Muscle layer of colon (tissue), 2 donors: ENCODE measurements around the gene FBLN5.

ENCODE experiments used
- H3K27ac ChIP-seq: one replicate; pipeline ENCODE4 v1.7.0; 2013; ENCODE audit warnings: low read depth, mild to moderate bottlenecking, low read length, moderate library complexity
- H3K27me3 ChIP-seq, 2 donors: one replicate each; pipeline ENCODE4 v1.7.0; 2013; ENCODE audit warnings: low read length in 2 of 2, mild to moderate bottlenecking in 2 of 2; ENCODE audit not compliant: insufficient read depth in 2 of 2, control insufficient read depth in 1 of 2
- H3K36me3 ChIP-seq: one replicate; pipeline ENCODE4 v1.7.0; 2013; ENCODE audit warnings: mild to moderate bottlenecking, low read length; ENCODE audit not compliant: insufficient read depth
- H3K4me1 ChIP-seq: one replicate; pipeline ENCODE4 v1.7.0; 2013; ENCODE audit warnings: mild to moderate bottlenecking, low read length; ENCODE audit not compliant: insufficient read depth
- H3K4me3 ChIP-seq, 2 donors: one replicate each; pipeline ENCODE4 v1.7.0; 2013; ENCODE audit warnings: low read length in 2 of 2, low read depth in 1 of 2, mild to moderate bottlenecking in 1 of 2, moderate library complexity in 1 of 2
- H3K9ac ChIP-seq: one replicate; pipeline ENCODE4 v1.7.0; 2013; ENCODE audit warnings: low read length
- H3K9me3 ChIP-seq: one replicate; pipeline ENCODE4 v1.7.0; 2013; ENCODE audit warnings: mild to moderate bottlenecking, low read length
- donor health status: abdominal sarcoma.
- donor health status: Adenocarcinoma of cecum.

Gene FBLN5

GRCh38 chr14:91942946-91943345, 4.5 kb downstream of the FBLN5 start:
- H3K36me3 ChIP-seq: peaks cover 9% of the 10 kb centered on the region
- H3K9ac ChIP-seq: no peak overlapping the region
- H3K9me3 ChIP-seq: no peaks in the 10 kb centered on the region
- no peak overlapping the region for H3K27ac ChIP-seq
- no peak overlapping the region for H3K4me3 ChIP-seq
- H3K27me3 ChIP-seq: no peaks in the 10 kb centered on the region
- H3K4me1 ChIP-seq: peaks cover 5% of the 10 kb centered on the region

GRCh38 chr14:91942128-91942527, 5.4 kb downstream of the FBLN5 start:
- peaks cover 10% of the 10 kb centered on the region for H3K36me3 ChIP-seq
- H3K9ac ChIP-seq: no peak overlapping the region
- H3K9me3 ChIP-seq: no peaks in the 10 kb centered on the region
- H3K4me1 ChIP-seq: peaks cover 5% of the 10 kb centered on the region
- H3K27ac ChIP-seq: no peak overlapping the region
- H3K27me3 ChIP-seq: no peaks in the 10 kb centered on the region
- H3K4me3 ChIP-seq: no peak overlapping the region

- Histone ChIP-seq H3K27me3 (no peaks in the 10 kb centered on the region), H3K4me1 (no peaks in the 10 kb centered on the region), H3K36me3 (peaks cover 22% of the 10 kb centered on the region), H3K27ac (no peak overlapping the region), H3K9me3 (no peaks in the 10 kb centered on the region), H3K9ac (no peak overlapping the region), H3K4me3 (no peak overlapping the region)
Observed at GRCh38 chr14:91940209-91940608, 7.3 kb downstream of the FBLN5 start.

GRCh38 chr14:91935586-91935985, 11.9 kb downstream of the FBLN5 start:
- Histone ChIP-seq H3K27me3 (no peaks in the 10 kb centered on the region), H3K4me3 (no peak overlapping the region), H3K9ac (no peak overlapping the region), H3K9me3 (no peaks in the 10 kb centered on the region), H3K36me3 (peaks cover 23% of the 10 kb centered on the region), H3K4me1 (no peaks in the 10 kb centered on the region), H3K27ac (no peak overlapping the region)

- H3K9ac ChIP-seq: no peak overlapping the region
- H3K27ac ChIP-seq: no peak overlapping the region
- no peak overlapping the region for H3K4me3 ChIP-seq
- H3K36me3 ChIP-seq: peaks cover 16% of the 10 kb centered on the region
- H3K27me3 ChIP-seq: no peaks in the 10 kb centered on the region
- no peaks in the 10 kb centered on the region for H3K9me3 ChIP-seq
- no peaks in the 10 kb centered on the region for H3K4me1 ChIP-seq
Observed at GRCh38 chr14:91934554-91935285, 12.8 kb downstream of the FBLN5 start.

- H3K4me3 ChIP-seq: no peak overlapping the region
- no peak overlapping the region for H3K9ac ChIP-seq
- no peaks in the 10 kb centered on the region for H3K27me3 ChIP-seq
- peaks cover 8% of the 10 kb centered on the region for H3K36me3 ChIP-seq
- no peaks in the 10 kb centered on the region for H3K9me3 ChIP-seq
- H3K27ac ChIP-seq: no peak overlapping the region
- no peaks in the 10 kb centered on the region for H3K4me1 ChIP-seq
Observed at GRCh38 chr14:91931478-91932088, 15.9 kb downstream of the FBLN5 start.

GRCh38 chr14:91929700-91930099, 17.8 kb downstream of the FBLN5 start:
- H3K4me3 ChIP-seq: no peak overlapping the region
- no peaks in the 10 kb centered on the region for H3K4me1 ChIP-seq
- H3K9ac ChIP-seq: no peak overlapping the region
- H3K9me3 ChIP-seq: no peaks in the 10 kb centered on the region
- H3K27ac ChIP-seq: no peak overlapping the region
- H3K27me3 ChIP-seq: no peaks in the 10 kb centered on the region
- no peaks in the 10 kb centered on the region for H3K36me3 ChIP-seq

- Histone ChIP-seq H3K9me3 (no peaks in the 10 kb centered on the region), H3K4me1 (no peaks in the 10 kb centered on the region), H3K27me3 (no peaks in the 10 kb centered on the region), H3K9ac (no peak overlapping the region), H3K36me3 (no peaks in the 10 kb centered on the region), H3K27ac (no peak overlapping the region), H3K4me3 (no peak overlapping the region)
Observed at GRCh38 chr14:91927800-91928199, 19.7 kb downstream of the FBLN5 start.

GRCh38 chr14:91927191-91927590, 20.3 kb downstream of the FBLN5 start:
- Histone ChIP-seq H3K4me3 (no peak overlapping the region), H3K4me1 (no peaks in the 10 kb centered on the region), H3K9ac (no peak overlapping the region), H3K36me3 (no peaks in the 10 kb centered on the region), H3K27ac (no peak overlapping the region), H3K9me3 (no peaks in the 10 kb centered on the region), H3K27me3 (no peaks in the 10 kb centered on the region)

- Histone ChIP-seq H3K4me1 (no peaks in the 10 kb centered on the region), H3K27ac (no peak overlapping the region), H3K4me3 (no peak overlapping the region), H3K27me3 (no peaks in the 10 kb centered on the region), H3K9me3 (no peaks in the 10 kb centered on the region), H3K36me3 (no peaks in the 10 kb centered on the region), H3K9ac (no peak overlapping the region)
Observed at GRCh38 chr14:91926131-91926890, 21.2 kb downstream of the FBLN5 start.

- H3K36me3 ChIP-seq: no peaks in the 10 kb centered on the region
- no peaks in the 10 kb centered on the region for H3K4me1 ChIP-seq
- H3K9me3 ChIP-seq: no peaks in the 10 kb centered on the region
- H3K4me3 ChIP-seq: no peak overlapping the region
- H3K9ac ChIP-seq: no peak overlapping the region
- H3K27ac ChIP-seq: no peak overlapping the region
- H3K27me3 ChIP-seq: no peaks in the 10 kb centered on the region
Observed at GRCh38 chr14:91925727-91926121, 21.8 kb downstream of the FBLN5 start.
